GM12801 (cell line): ENCODE results near the gene GSTCD.

Experiments used
- CTCF ChIP-seq: IDR thresholded peaks from one replicate; pipeline ENCODE4 v1.5.1; 2011; ENCODE audit warnings: control low read depth; ENCODE audit not compliant: insufficient read length; ENCODE audit errors: extremely low read depth

The GSTCD gene

GRCh38 chr4:105719204-105719603, 10.6 kb downstream of the GSTCD start:
- TF ChIP-seq CTCF = no peak

- no peak for TF ChIP-seq CTCF
Observed at GRCh38 chr4:105725623-105726022, 17.0 kb downstream of the GSTCD start.

GRCh38 chr4:105741548-105741947, 33.0 kb downstream of the GSTCD start:
- no peak for TF ChIP-seq CTCF

- TF ChIP-seq CTCF = no peak
Observed at GRCh38 chr4:105748222-105748621, 39.6 kb downstream of the GSTCD start.

- no peak for TF ChIP-seq CTCF
Observed at GRCh38 chr4:105751718-105752299, 43.2 kb downstream of the GSTCD start.

GRCh38 chr4:105753361-105753760, 44.8 kb downstream of the GSTCD start:
- no peak for TF ChIP-seq CTCF

- no peak for TF ChIP-seq CTCF
Observed at GRCh38 chr4:105755375-105755774, 46.8 kb downstream of the GSTCD start.
